HG02943 (cell line): ENCODE data around the gene TOR1AIP2.
A peak's percentile ranks its signal among the peaks of the same experiment; 100 is the strongest.

Experiments
- ATAC-seq: cut with Tn5 transposase; IDR thresholded peaks from one replicate; pipeline ENCODE4 v1.9.1; 2021; ENCODE audit warnings: mild to moderate bottlenecking, low read depth, moderate library complexity; ENCODE audit not compliant: unreplicated experiment

TOR1AIP2 gene

DNA sequence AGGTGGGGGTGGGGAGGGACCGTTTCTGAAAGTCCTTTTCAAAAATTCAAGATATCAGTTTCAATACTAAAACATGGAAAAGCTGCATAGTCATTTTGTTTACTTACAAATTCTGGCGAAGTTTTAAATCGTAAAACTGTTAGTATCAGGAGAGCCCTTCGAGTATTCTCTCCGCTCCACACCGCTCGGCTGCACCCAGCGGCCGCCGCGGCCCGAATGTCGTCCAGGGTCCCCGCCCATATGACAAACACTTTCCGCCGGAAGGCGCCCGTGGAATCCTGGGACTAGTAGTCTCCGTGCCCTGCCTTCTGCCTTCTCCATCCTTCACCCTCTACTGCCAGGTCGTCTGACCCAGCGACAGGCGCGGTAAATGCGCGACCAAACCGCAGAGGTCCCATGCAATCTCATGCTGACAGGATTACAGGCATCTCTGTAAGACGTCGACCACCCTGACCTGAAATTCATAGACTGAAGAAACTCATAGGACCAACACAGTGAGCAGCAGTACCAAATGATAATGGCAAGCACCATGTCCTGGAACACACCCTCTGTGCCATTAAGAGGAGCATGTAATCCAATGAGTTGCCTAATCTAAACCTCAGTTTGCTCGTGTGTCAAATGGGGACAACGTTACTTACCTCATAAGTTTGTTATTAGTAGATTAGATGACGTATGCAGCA lies at the start of gene TOR1AIP2:
TOR1AIP2 (minus strand) TSS at position 218 of the 680 bp plus-strand sequence. CDS start 25,138 bp downstream, outside the sequence.
- ATAC-seq: peak; percentile 51

DNA sequence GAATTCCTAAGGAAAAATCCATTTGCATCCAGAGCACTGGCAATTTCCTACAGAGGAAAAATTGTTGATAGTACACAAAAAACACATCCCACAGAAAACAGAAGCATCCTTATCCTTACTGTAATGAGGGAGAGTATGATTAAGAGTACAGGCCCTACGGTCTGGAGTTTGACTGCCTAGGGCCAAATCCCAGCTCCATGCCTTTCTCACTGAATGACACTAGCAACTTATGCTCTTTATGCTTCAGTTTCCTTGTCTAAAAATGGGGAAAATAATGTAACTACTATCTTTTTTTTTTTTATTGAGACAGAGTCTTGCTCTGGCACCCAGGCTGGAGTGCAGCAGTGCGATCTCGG lies 49.2 kb upstream of the TOR1AIP2 start:
- no peak for ATAC-seq

DNA sequence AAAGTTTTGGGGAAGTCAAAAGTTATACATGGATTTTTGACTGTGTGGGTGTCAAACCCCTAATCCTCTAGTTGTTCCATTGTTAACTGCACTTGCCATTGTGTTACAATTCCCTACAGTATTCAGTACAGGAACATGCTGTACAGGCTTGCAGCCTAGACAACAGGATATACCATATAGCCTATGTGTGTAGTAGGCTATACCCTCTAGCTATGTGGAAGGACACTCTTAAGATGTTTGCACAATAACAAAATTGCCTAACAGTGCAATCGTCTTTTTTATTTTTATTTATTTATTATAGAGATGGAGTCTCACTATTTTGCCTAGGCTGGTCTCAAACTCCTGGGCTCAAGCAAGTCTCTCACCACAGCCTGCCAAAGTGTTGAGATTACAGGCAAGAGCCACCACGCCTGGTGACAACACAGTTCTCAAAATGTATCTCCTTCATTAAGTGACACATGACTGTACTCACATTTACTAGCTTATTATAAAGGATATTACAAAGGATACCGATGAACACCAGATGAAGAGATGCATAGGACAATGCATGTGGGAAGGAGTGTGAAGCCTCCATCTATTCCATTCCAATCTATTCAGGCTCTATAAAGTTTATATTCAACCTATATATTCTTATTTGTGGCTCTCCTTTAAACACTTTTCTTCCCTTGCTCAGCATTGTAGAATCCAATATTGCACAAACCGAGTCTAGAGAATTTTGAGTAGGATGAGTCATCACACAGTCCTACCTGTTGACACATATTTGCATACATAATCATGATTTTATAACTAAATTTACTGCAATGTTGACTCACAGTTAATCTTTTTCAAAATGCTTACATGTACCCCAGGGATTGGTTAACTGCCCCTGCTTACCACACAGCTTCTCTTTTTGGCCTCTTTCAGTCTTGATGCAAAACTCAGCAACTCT lies 48.6 kb upstream of the TOR1AIP2 start:
- ATAC-seq: no peak

DNA sequence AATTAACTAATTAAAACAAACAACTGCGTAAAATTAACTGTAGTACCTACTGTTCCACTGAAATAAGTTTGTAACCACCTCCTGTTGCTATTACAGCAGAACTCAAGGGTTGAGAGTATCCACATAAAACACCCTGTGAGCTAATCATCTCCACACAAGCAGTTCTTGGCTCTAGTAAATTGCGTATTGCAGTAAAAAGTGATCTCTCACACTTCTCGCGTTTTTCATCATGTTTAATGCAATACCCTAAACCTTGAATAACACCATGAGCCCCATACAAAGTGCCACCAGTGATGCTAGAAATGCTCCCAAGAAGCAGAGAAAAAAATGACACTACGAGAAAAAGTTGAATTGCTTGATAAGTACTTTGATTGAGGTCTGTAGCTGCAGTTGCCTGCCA lies 47.7 kb upstream of the TOR1AIP2 start:
- no peak for ATAC-seq

DNA sequence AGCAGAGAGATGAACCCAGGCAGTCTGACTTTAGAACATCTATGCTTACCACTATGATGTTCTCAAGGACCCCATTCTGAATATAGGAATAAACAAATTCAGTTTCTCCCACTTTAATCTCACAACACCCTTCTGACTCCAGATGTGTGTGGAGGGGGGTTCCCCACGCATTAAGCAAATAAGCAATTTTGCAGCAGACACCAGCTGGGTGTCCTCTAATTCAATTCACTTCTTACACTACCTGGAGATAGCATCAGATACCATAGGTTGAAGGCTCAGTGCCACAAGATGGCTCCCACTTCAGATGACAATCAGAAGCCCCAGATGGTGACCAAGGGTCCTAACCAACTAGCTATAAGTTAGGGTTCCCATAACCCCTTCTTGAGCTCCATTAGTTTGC lies 46.7 kb upstream of the TOR1AIP2 start:
- no peak for ATAC-seq

DNA sequence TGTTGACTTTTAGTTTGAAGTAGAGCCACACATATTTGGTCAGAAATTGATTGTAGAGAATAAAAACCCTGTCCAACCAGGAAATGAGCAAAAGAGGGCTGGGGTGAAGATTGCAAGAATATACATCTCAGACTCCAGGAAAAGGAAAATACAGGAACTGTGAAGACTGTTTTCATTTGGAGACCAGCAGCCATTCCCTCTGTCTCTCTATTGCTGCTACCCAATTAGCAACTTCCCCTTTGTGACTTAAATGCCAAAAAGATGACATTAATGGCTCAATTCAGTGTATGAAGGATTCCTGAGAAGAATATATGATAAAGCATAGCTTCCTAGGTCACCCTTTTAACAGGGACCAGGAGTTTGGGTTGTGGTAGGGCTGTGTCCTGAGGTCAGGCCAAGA lies 45.4 kb upstream of the TOR1AIP2 start:
- no peak for ATAC-seq

DNA sequence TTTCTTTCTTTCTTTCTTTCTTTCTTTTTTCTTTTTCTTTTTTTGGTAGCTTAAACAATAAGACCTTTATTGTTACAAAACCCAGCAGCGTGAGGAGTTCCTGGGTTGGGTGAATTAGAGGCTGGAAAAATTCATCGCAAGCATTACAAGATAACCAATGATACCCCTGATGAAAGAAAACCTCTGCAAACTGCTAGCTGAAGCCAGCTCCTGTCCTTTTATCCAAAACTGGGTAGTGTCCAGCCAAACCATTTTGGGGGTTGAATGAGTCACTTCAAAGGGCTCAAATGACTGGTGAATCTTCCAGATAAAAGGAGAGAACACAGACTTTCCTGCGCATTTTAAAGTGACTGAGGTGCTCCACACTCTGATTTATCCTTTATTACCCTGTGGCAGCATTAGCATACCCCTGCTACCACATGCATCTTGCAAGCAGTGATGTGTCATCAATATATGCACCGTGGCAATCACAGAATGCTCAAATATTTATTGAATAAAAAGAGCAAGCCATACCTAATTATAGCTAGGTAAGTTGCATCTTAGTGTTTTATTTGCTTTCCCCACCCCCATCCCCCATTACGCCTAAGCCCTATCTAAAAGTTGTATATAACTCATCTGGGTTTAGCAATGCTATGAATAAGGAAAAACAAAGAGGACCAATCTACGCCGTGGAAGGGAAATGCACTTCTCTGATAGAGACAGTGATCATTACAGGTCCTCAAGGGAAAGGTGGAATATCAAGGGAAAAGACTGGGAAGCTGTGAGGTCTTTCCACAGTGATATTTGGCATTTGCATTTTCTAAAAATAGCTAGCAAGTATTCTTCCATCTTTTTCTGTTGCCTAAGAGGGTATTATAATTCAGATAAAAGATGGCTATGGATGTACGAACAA lies 44.6 kb upstream of the TOR1AIP2 start:
- ATAC-seq: no peak

DNA sequence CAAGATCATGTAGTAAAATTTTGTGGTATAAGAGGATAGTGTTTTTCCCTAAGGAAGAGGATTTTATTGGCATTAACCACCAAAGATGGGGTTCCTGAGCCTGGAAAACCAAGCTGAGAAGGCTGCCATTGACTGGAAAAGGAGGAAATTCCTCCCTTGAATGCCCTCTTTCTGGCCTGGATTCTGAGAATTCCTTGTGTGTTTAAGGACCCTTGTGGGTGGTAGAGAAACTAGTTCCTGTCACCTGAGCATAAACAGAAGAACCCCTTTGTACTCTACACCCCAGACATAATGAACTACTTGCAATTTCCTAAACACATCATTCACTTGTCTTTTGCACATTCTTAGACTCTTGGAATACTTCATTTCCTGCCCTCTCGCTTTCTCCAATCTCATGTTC lies 43.9 kb upstream of the TOR1AIP2 start:
- no peak for ATAC-seq

DNA sequence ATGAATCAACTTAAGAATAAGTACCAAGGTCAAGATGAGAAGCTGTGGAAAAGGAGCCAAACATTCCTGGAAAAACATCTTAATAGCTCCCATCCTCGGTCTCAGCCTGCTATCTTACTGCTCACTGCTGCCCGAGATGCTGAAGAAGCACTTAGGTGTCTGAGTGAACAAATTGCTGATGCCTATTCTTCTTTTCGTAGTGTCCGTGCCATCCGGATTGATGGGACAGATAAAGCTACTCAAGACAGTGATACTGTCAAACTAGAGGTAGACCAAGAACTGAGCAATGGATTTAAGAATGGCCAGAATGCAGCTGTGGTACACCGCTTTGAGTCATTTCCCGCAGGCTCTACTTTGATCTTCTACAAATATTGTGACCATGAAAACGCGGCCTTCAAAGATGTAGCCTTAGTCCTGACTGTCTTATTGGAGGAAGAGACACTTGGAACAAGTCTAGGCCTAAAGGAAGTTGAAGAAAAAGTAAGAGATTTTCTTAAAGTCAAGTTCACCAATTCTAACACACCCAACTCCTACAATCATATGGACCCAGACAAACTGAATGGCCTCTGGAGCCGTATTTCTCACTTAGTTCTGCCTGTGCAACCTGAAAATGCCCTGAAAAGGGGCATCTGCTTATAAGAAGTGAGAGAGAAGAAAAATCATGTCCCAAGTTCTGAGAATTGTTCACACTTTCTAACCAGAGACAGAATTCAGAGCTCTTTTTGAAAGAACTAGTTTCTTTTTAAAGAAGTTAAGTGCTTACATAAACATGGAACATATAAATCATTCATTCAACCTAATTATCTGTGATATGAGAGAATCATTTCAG lies 40.2 kb upstream of the TOR1AIP2 start:
- ATAC-seq: no peak

DNA sequence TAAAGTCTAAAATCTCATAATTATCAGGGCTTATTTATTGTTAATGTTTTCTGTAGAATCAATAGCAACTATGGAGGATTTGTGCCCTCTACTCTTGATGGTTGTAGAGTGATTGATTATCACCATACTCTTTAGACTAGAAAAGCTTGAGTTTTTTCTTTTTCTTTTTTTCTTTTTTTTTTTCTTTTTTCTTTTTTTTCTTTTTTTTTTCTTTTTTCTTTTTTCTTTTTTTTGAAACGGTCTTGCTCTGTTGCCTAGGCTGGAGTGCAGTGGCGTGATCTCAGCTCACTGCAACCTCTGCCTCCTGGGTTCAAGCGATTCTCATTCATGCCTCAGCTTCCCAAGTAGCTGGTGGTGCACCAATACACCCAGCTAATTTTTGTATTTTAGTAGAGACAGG lies 34.2 kb upstream of the TOR1AIP2 start:
- no peak for ATAC-seq

DNA sequence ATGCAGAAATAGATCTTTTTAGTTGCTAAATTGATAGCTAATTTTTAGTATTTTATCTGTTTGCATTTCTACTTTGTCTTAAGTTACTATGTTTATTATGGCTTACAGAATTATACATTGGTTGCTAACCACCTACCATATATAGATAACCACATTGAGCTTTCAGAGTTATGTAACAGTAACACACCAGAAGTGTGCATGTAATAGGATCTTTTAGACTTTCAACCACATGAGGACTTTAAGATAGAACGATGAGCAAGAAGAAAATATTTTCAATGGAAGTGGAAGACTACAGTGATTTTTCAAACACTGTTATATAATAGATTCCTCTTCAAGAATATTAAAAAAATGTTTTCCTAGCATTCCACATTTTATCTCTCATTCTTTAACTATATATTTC lies 33.3 kb upstream of the TOR1AIP2 start:
- ATAC-seq: no peak

DNA sequence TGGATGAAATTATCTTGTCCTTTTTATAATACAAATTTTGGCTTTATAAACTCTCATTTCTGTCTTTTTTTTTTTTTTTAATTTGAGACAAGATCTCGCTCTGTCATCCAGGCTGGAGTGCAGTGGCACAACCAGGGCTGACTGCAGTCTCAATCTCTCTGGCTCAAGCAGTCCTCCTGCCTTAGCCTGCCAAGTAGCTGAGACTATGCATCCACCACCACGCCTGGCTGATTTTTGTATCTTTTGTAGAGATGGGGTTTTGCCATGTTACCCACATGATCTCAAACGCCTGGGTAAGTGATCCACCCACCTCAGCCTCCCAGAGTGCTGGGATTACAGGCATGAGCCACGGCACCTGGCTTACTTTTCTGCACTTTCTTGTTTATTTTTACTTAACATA lies 12.0 kb upstream of the TOR1AIP2 start:
- ATAC-seq: no peak

DNA sequence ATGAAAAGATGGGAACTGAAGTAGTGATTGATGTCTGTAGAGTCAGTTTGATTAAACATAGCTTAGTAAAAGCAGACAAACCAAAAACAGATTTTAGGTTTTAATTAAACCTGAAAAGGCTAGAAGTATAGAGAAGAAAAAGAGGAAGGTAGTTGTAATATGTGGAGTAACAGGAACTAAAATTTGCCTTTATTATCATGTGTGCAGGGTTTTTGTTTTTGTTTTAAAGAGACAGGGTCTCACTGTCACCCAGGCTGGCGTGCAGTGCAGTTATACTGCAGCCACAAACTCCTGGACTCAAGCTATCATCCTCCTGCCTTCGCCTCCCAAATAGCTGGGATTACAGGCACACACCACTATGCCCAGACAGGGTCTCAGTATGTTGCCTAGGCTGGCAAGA lies 10.5 kb upstream of the TOR1AIP2 start:
- ATAC-seq: no peak

DNA sequence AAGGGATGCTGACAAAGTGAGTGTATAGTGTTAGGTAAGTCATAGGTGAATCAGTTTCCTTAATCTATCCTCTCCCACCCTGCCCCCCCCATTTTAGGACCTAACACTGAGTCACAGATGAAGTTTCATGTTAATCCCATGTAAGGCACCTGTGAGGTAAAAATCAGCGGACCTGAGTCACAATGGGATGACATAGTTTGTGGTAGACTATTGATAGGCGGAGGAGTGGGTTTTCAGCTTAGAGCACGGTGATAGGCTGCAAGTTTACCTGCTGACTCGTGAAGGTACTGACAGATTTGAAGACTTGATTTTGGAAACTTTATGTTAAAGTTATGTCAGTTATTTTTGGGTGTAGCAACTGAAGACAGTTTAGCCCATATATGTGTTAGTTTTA lies 6.1 kb upstream of the TOR1AIP2 start:
- no peak for ATAC-seq

DNA sequence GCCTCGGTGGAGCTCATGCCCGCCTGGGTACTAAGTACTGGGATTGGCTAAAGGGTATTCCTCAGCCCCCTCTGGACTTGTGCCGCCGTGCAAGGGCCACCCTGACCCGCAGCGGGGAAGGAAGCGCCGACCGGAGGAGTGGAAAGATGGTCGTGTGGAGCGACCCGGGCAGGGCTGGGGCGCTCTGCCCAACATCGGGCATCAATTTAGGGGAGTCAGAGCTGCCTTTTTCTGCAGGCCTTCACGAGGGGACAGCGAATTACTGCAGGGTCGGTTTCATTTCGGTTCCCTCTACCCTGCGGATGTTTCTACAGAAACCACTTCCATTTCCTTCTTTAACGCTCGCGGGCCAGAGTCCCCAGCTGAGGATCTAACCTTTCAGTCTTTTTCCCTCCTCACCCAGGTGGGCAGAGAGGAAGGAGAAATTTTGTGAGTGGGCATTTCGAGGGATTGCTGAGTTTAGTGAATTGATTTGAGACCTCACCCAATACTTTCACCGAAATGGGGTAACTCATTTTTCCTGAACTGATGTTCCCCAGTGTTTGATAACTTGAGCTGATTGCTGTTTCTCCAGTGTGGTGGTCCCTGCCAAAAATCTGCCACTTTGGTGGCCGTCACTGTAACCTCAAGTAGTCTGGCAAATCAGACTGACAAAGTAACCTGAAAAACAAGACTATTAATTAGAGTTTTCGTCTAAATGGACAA lies 5.6 kb upstream of the TOR1AIP2 start:
- ATAC-seq: peak; percentile 12

DNA sequence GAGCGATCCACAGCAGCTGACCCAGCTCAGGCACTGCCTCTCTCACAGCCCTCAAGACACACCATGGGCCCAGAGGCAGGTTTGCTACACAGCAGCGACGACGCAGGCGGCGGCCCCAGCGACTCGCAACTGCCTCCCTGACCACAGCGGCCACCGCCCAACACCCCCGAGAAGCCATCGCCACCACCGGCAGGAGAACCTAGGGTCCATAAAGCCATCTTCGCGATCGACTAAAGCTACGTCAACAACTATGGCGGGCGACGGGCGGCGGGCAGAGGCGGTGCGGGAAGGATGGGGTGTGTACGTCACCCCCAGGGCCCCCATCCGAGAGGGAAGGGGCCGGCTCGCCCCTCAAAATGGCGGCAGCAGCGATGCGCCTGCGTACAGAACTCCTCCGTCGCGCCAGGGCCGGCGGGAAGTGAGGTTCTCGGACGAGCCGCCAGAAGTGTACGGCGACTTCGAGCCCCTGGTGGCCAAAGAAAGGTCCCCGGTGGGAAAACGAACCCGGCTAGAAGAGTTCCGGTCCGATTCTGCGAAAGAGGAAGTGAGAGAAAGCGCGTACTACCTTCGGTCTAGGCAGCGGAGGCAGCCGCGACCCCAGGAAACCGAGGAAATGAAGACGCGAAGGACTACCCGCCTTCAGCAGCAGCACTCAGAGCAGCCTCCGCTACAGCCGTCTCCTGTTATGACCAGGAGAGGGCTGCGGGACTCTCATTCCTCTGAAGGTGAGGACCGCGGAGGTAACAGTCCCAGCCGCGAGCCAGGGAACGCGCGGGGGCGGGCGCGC lies 4.8 kb upstream of the TOR1AIP2 start, which contains the start of gene TOR1AIP1:
TOR1AIP1 (plus strand) TSS at position 33 of the 787 bp plus-strand sequence; CDS start at position 251, 218 bp downstream.
- peak; percentile 78 for ATAC-seq

DNA sequence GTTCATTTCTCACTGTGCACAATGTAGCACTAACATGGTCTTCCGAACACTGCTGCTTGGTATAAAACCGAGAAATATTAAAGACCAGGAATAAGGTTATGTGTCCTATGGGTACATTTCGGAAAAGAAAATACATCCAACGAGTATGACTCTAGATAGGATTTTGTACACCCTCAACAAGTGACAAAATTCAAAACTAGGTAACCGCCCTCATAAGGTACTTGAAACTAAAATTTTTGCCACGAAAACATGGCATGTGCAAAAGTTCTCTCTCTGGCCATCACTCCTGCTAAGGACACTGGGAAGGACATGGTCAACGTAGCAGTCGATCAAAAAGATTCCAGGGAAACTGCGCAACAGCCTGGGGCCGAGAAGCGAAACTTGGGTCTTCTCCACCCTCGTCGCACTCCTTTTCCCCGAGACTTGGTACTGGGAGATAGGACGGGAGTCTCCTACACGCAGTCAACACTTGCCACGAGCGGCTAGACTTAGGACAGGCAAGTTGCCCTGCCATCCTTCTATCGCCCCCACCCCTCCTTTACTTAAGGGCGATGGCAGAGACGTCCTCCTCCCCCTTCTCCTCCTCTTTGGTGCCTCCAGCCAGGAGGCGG lies 4.1 kb upstream of the TOR1AIP2 start:
- ATAC-seq: no peak

DNA sequence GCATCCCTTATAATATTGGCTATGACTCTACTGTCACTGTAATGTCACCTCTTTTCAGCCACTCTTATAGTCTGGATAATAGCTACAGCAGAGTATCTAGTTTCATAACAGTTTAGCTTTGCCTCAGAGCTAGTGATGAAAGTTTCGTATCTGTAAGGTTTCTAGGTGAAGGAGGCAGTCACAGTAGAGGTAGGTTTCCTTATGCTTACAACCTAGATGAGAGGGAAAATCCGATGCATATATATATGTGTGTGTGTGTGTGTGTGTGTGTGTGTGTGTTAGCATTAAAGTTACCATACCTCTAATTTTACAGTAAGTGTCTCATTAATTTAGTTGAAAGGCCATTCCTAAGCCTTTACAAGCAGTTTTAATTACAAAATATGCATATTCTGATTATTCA lies 2.2 kb upstream of the TOR1AIP2 start:
- ATAC-seq: no peak
